Measurements from ENCODE around the gene RSRC2. TPM values are rescaled to one million over a fixed set of nuclear protein-coding genes. Genes with fewer than 3 reads are reported as not detected.

Gene RSRC2
- total and polyA plus RNA-seq, 9 of the 15 experiments (the other 6 are each of a cell fraction or from before 2014, with no cell fraction given) = 52.6 to 123 (median 80.3) TPM

GRCh38 chr12:122558745-122559641 lies 32.3 kb upstream of the RSRC2 start (continued):
- TF ChIP-seq MBD1 (CRISPR knock-in tag; IDR thresholded peaks at IDR 0.05) (no peak), TRIM25 (IDR thresholded peaks at IDR 0.05; ENCODE audit: borderline replicate concordance) (no peak)

GRCh38 chr12:122547330-122547729 lies 20.6 kb upstream of the RSRC2 start:
- no TSS peak for BruUV-seq (replicated peaks)
- H3K9me3 ChIP-seq (replicated peaks; ENCODE audit: control insufficient read depth, insufficient read depth, low read depth, low read length) = no peaks in the 10 kb centered on the region
- in situ Hi-C loops (cut with MboI) = no loop called here
- TF ChIP-seq SUPT5H (IDR thresholded peaks at IDR 0.05) (no peak), XRCC5 (IDR thresholded peaks at IDR 0.05; ENCODE audit: low read depth, low read length) (no peak), PPARD (CRISPR knock-in tag; IDR thresholded peaks at IDR 0.05) (no peak), YY1 (IDR thresholded peaks at IDR 0.05; ENCODE audit: borderline replicate concordance in 1 of 3, control insufficient read depth in 1 of 3, extremely low read depth in 1 of 3, insufficient read depth in 3 of 3, insufficient read length in 1 of 3, insufficient replicate concordance in 2 of 3, low read depth in 1 of 3, low read length in 2 of 3) (no peak), ZNF224 (CRISPR knock-in tag; IDR thresholded peaks at IDR 0.05) (no peak), ZBTB2 (IDR thresholded peaks at IDR 0.05) (no peak), ZNF395 (CRISPR knock-in tag; IDR thresholded peaks at IDR 0.05) (no peak), SAFB (IDR thresholded peaks at IDR 0.05; ENCODE audit: borderline replicate concordance, low read depth, low read length) (no peak), SLC30A9 (CRISPR knock-in tag; IDR thresholded peaks at IDR 0.05) (no peak)

More at GRCh38 chr12:122547330-122547729, 20.6 kb upstream of the RSRC2 start:
- Histone ChIP-seq H3K9me1 (ENCODE audit: control insufficient read depth, insufficient read depth, low read length) (no peaks in the 10 kb centered on the region), H3K79me2 (ENCODE audit: control insufficient read depth, insufficient read depth, low read length) (no peaks in the 10 kb centered on the region), H3K36me3 (ENCODE audit: control insufficient read depth, insufficient read depth, low read length) (peaks cover 87% of the 10 kb centered on the region), H3K27ac (ENCODE audit: extremely low read depth, low read depth, low read length) (no peak overlapping the region), H4K20me1 (replicated peaks; ENCODE audit: control insufficient read depth, insufficient read depth, low read length) (no peaks in the 10 kb centered on the region), H2AFZ (ENCODE audit: low read depth, low read length) (no peak overlapping the region), H3K4me3 (no peak overlapping the region), H3K27me3 (ENCODE audit: control insufficient read depth in 2 of 2, insufficient read depth in 2 of 2, low read length in 2 of 2) (no peaks in the 10 kb centered on the region), H3K4me1 (replicated peaks in 1 of 2; ENCODE audit: control insufficient read depth in 2 of 2, insufficient read depth in 2 of 2, low read length in 2 of 2) (no peaks in the 10 kb centered on the region), H3K4me2 (ENCODE audit: insufficient read depth, low read length) (no peak overlapping the region), H3K9ac (ENCODE audit: insufficient read depth in 1 of 2, low read depth in 2 of 2, low read length in 2 of 2) (no peak overlapping the region)
- intact Hi-C loops (cut with micrococcal nuclease) = no loop called here
- no peak for DNase-seq (ENCODE audit: extremely low read depth in 1 of 4, low spot score in 3 of 4)
- FAIRE-seq = no peak
- 82% methylated on average over 5 of the region's 5 CpGs for WGBS (ENCODE audit: insufficient coverage, low coverage, missing lambda C conversion rate)
- ChIA-PET CTCF (ENCODE audit: low intra/inter-chr PET ratio) (no interaction called here), POLR2A (interaction anchor here (0.6 to 0.9 kb wide), 3 partner anchors 10 to 21 kb away, joined by 3 to 7 read pairs (median 3); partner anchors contain the start of genes KNTC1 and RSRC2)
- no peak for ATAC-seq

All from K562 (cell line).